Prostate gland (tissue), 2 donors: ENCODE results near the gene RASGRF2. TPM values are rescaled to one million over a fixed set of nuclear protein-coding genes. Genes with fewer than 3 reads are reported as not detected.
"Not testable (repeated sequence)": the region's sequence is repeated elsewhere in the genome, so short reads cannot be mapped to it uniquely, and the experiment has no call there.

Experiments used
- DNase-seq: peaks from one replicate; pipeline ENCODE4 v3.0.0-alpha.2; 2019; ENCODE audit warnings: low spot score
- H3K27ac ChIP-seq, 2 donors: fragments of 200-600 bp; sonication (generic); 2 replicates each; pipeline ENCODE4 v1.5.1; 2017 to 2019
- H3K27me3 ChIP-seq: fragments of 200-600 bp; sonication (generic); replicated peaks from 2 replicates; pipeline ENCODE4 v1.5.1; 2019; ENCODE audit not compliant: insufficient read depth
- H3K36me3 ChIP-seq, 2 donors: fragments of 200-600 bp; sonication (generic); 1 replicate in 1 of 2; 2 replicates in 1 of 2; pipeline versions ENCODE4 v1.5.1 to v1.8.1; 2017 to 2019
- H3K4me1 ChIP-seq: fragments of 200-600 bp; sonication (generic); replicated peaks from 2 replicates; pipeline ENCODE4 v1.5.1; 2019
- H3K4me3 ChIP-seq, 2 donors: fragments of 200-600 bp; sonication (generic); 2 replicates each; pipeline ENCODE4 v1.5.1; 2017 to 2019
- H3K9me3 ChIP-seq: fragments of 200-600 bp; sonication (generic); 2 replicates; pipeline ENCODE4 v1.5.1; 2017
- POLR2A ChIP-seq: fragments of 450-650 bp; IDR thresholded peaks from one replicate; pipeline ENCODE4 v1.6.1; 2016; ENCODE audit warnings: antibody characterized with exemption, mild to moderate bottlenecking
- POLR2AphosphoS5 ChIP-seq: sonication (generic); formaldehyde crosslinking; IDR thresholded peaks from one replicate; pipeline ENCODE4 v1.6.1; 2017; ENCODE audit warnings: antibody characterized with exemption
- WGBS: methylation state at CpG from one replicate; pipeline ENCODE4 v1.1.5; 2018; 5-methylcytosine and 5-hydroxymethylcytosine counted together
- intact Hi-C: fragments of 100-400 bp; cut with DNase I; formaldehyde crosslinking; loops from one replicate; pipeline ENCODE4 v1.14.2; 2022
- total RNA-seq, 2 donors: library from RNA; depleted of rRNA; stranded (reverse); fragments of >200 nt; gene quantifications; one replicate each; pipeline ENCODE4 v1.1.0, GENCODE V29; 2016
- TF ChIP-seq, protein P1 (sequence below), 4 experiments: fragments of 200-600 bp in 2 of 4; fragments of 450-650 bp in 2 of 4; sonication (generic) in 2 of 4; IDR thresholded peaks; 1 replicate in 3 of 4; 2 replicates in 1 of 4; pipeline ENCODE4 v1.5.1; 2016 to 2019; ENCODE audit warnings: antibody characterized with exemption in 4 of 4, mild to moderate bottlenecking in 2 of 4, moderate library complexity in 2 of 4

The RASGRF2 gene
- total RNA-seq, 2 donors from 2014 or later, result 3.0 to 7.6 TPM

GRCh38 chr5:81052325-81052724 is 92.2 kb downstream of the RASGRF2 start:
- no peak overlapping the region for H3K4me3 ChIP-seq
- H3K27me3 ChIP-seq, result no peaks in the 10 kb centered on the region
- no peaks in the 10 kb centered on the region for H3K4me1 ChIP-seq
- no peak overlapping the region for H3K27ac ChIP-seq
- TF ChIP-seq, protein P1, sequence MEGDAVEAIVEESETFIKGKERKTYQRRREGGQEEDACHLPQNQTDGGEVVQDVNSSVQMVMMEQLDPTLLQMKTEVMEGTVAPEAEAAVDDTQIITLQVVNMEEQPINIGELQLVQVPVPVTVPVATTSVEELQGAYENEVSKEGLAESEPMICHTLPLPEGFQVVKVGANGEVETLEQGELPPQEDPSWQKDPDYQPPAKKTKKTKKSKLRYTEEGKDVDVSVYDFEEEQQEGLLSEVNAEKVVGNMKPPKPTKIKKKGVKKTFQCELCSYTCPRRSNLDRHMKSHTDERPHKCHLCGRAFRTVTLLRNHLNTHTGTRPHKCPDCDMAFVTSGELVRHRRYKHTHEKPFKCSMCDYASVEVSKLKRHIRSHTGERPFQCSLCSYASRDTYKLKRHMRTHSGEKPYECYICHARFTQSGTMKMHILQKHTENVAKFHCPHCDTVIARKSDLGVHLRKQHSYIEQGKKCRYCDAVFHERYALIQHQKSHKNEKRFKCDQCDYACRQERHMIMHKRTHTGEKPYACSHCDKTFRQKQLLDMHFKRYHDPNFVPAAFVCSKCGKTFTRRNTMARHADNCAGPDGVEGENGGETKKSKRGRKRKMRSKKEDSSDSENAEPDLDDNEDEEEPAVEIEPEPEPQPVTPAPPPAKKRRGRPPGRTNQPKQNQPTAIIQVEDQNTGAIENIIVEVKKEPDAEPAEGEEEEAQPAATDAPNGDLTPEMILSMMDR (IDR thresholded peaks at IDR 0.05), result no peak
- TF ChIP-seq POLR2A (no peak), POLR2AphosphoS5 (no peak)
- intact Hi-C loops, result no loop called here
- H3K9me3 ChIP-seq, result no peaks in the 10 kb centered on the region
- WGBS, result 71% methylated on average over 2 of the region's 2 CpGs
- no peak for DNase-seq
- no peaks in the 10 kb centered on the region for H3K36me3 ChIP-seq

DNA sequence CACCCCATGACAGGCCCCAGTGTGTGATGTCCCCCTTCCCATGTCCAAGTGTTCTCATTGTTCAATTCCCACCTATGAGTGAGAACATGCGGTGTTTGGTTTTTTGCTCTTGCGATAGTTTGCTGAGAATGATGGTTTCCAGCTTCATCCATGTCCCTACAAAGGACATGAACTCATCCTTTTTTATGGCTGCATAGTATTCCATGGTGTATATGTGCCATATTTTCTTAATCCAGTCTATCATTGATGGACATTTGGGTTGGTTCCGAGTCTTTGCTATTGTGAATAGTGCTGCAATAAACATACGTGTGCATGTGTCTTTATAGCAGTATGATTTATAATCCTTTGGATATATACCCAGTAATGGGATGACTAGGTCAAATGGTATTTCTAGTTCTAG is 93.1 kb downstream of the RASGRF2 start:
- H3K27ac ChIP-seq, H3K4me1 ChIP-seq, DNase-seq, H3K36me3 ChIP-seq, H3K9me3 ChIP-seq, H3K27me3 ChIP-seq, intact Hi-C loops, H3K4me3 ChIP-seq: not testable (repeated sequence)
- WGBS, result 92% methylated on average over 4 of the region's 4 CpGs

DNA sequence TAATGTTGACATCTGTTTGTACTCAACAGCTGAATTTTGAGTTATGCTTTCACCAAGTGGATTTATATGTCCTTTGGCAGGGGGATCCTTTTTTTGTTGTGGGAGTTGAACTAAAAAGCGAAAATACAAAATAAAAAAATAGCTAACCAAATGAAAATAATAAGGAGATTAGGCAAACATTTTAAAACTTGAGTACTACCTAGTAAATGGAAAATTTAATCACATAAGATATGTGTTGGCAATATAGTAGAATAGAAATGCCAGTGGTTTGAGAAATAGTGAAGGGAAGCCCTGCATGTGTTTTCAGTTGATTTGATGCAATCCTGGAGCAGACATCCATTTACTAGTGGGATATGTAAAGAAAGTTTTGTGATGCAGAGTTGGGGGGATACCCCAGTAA is 98.0 kb downstream of the RASGRF2 start:
- H3K4me3 ChIP-seq, result no peak overlapping the region
- no peaks in the 10 kb centered on the region for H3K36me3 ChIP-seq
- 83% methylated on average over 1 of the region's 1 CpG for WGBS
- H3K4me1 ChIP-seq, result no peaks in the 10 kb centered on the region
- H3K9me3 ChIP-seq, result no peaks in the 10 kb centered on the region
- TF ChIP-seq POLR2A (no peak), POLR2AphosphoS5 (no peak)
- TF ChIP-seq, protein P1 (IDR thresholded peaks at IDR 0.05), result no peak
- intact Hi-C loops, result no loop called here
- no peak for DNase-seq
- H3K27ac ChIP-seq, result no peak overlapping the region
- no peaks in the 10 kb centered on the region for H3K27me3 ChIP-seq

- intact Hi-C loops, result no loop called here
- no peak overlapping the region for H3K27ac ChIP-seq
Observed at GRCh38 chr5:81065492-81065891, 105.3 kb downstream of the RASGRF2 start.

GRCh38 chr5:81066102-81066501 is 105.9 kb downstream of the RASGRF2 start:
- no peak for DNase-seq
- Histone ChIP-seq H3K4me1 (no peaks in the 10 kb centered on the region), H3K4me3 (no peak overlapping the region), H3K27me3 (no peaks in the 10 kb centered on the region), H3K36me3 (no peaks in the 10 kb centered on the region), H3K9me3 (no peaks in the 10 kb centered on the region), H3K27ac (no peak overlapping the region)
- intact Hi-C loops, result no loop called here
- TF ChIP-seq POLR2A (no peak), POLR2AphosphoS5 (no peak)
- TF ChIP-seq, protein P1 (IDR thresholded peaks at IDR 0.05), result no peak
- 94% methylated on average over 4 of the region's 4 CpGs for WGBS

More at GRCh38 chr5:81065492-81065891, 105.3 kb downstream of the RASGRF2 start:
- 28% methylated on average over 3 of the region's 3 CpGs for WGBS
- H3K27me3 ChIP-seq, result no peaks in the 10 kb centered on the region
- no peak for DNase-seq
- no peaks in the 10 kb centered on the region for H3K9me3 ChIP-seq
- H3K4me1 ChIP-seq, result no peaks in the 10 kb centered on the region
- H3K36me3 ChIP-seq, result no peaks in the 10 kb centered on the region
- TF ChIP-seq POLR2A, result no peak
- TF ChIP-seq, protein P1 (IDR thresholded peaks at IDR 0.05), result no peak
- TF ChIP-seq POLR2AphosphoS5, result no peak
- H3K4me3 ChIP-seq, result no peak overlapping the region
